Camera-type eye (tissue), 1 donor: ENCODE data around the gene ERP29. TPM values are rescaled to one million over a fixed set of nuclear protein-coding genes. Genes with fewer than 3 reads are reported as not detected.

ENCODE experiments used
- total RNA-seq: library from RNA; depleted of rRNA; stranded (reverse); fragments of >200 nt; gene quantifications from one replicate; pipeline ENCODE4 v1.2.3, GENCODE V29; 2014

ERP29 gene
- 57.3 TPM for total RNA-seq

GRCh38 chr12:112012775-112013600 is at the start of gene ERP29, which contains the start of gene TMEM116:
Gene ERP29 (plus strand): TSS chr12:112013426. CDS start chr12:112013466, 40 bp downstream.
Gene TMEM116 (minus strand): TSS chr12:112013165. CDS start chr12:112005270, 7,895 bp downstream.

Other genes with a start within 250 kb of the ERP29 start
- 31.5 TPM for gene ALDH2, start 246.5 kb upstream of the ERP29 start, total RNA-seq
- 59.8 TPM for gene MAPKAPK5, start 171.2 kb upstream of the ERP29 start, total RNA-seq
- 25.3 TPM for gene TMEM116, start 261 bp upstream of the ERP29 start, total RNA-seq
- gene NAA25, start 95.4 kb downstream of the ERP29 start, total RNA-seq: 66.1 TPM
- gene TRAFD1, start 112.1 kb downstream of the ERP29 start, total RNA-seq: 45.9 TPM